H9 (cell line): ENCODE measurements around the gene PTCH1. TPM values are rescaled to one million over a fixed set of nuclear protein-coding genes. Genes with fewer than 3 reads are reported as not detected.

Experiments used
- DNase-seq: peaks from one replicate; pipeline ENCODE4 v3.0.0-alpha.2; 2017
- H2AFZ ChIP-seq: one replicate; pipeline ENCODE4 v1.6.1; 2013; ENCODE audit warnings: mild to moderate bottlenecking, low read length, control low read depth, moderate library complexity
- H2AK5ac ChIP-seq: 2 replicates; pipeline ENCODE4 v1.6.1; 2013; ENCODE audit warnings: low read length, control low read depth, mixed read lengths; ENCODE audit not compliant: insufficient read length
- H2BK120ac ChIP-seq: one replicate; pipeline ENCODE4 v1.6.1; 2013; ENCODE audit warnings: low read depth, mild to moderate bottlenecking, low read length, control low read depth, inconsistent platforms; ENCODE audit not compliant: poor library complexity, severe bottlenecking
- H2BK12ac ChIP-seq: 2 replicates; pipeline ENCODE4 v1.6.1; 2013; ENCODE audit warnings: low read length, control low read depth, mixed read lengths, low read depth; ENCODE audit not compliant: insufficient read length
- H2BK15ac ChIP-seq: 2 replicates; pipeline ENCODE4 v1.6.1; 2013; ENCODE audit warnings: low read depth, low read length, control low read depth
- H2BK20ac ChIP-seq: one replicate; pipeline ENCODE4 v1.6.1; 2013; ENCODE audit warnings: low read depth, mild to moderate bottlenecking, low read length, control low read depth, inconsistent platforms; ENCODE audit not compliant: poor library complexity, severe bottlenecking
- H2BK5ac ChIP-seq: 2 replicates; pipeline ENCODE4 v1.6.1; 2013; ENCODE audit warnings: low read length, control low read depth, mixed read lengths; ENCODE audit not compliant: insufficient read length
- H3K14ac ChIP-seq: 2 replicates; pipeline ENCODE4 v1.6.1; 2013; ENCODE audit warnings: low read length, control low read depth; ENCODE audit not compliant: insufficient read depth
- H3K18ac ChIP-seq: 2 replicates; pipeline ENCODE4 v1.6.1; 2013; ENCODE audit warnings: low read depth, mild to moderate bottlenecking, mixed read lengths, low read length, control low read depth; ENCODE audit not compliant: insufficient read length
- H3K23ac ChIP-seq: 2 replicates; pipeline ENCODE4 v1.6.1; 2013; ENCODE audit warnings: low read length, control low read depth, mixed read lengths, low read depth; ENCODE audit not compliant: insufficient read length
- H3K23me2 ChIP-seq: 2 replicates; pipeline ENCODE4 v1.6.1; 2013; ENCODE audit warnings: low read depth, mild to moderate bottlenecking, mixed read lengths, low read length, control low read depth; ENCODE audit not compliant: insufficient read length, poor library complexity, severe bottlenecking
- H3K27ac ChIP-seq: 2 replicates; pipeline ENCODE4 v1.5.1; 2013; ENCODE audit warnings: low read length, control low read depth, mixed read lengths, low read depth; ENCODE audit not compliant: insufficient read length
- H3K27me3 ChIP-seq: 2 replicates; pipeline ENCODE4 v1.6.1; 2013; ENCODE audit warnings: low read length, control low read depth, inconsistent platforms; ENCODE audit not compliant: insufficient read depth
- H3K4ac ChIP-seq: 2 replicates; pipeline ENCODE4 v1.6.1; 2013; ENCODE audit warnings: low read depth, mild to moderate bottlenecking, control low read depth, inconsistent platforms, low read length, moderate library complexity
- H3K4me1 ChIP-seq: 2 replicates; pipeline ENCODE4 v1.6.1; 2013; ENCODE audit warnings: low read length, control low read depth, inconsistent platforms; ENCODE audit not compliant: insufficient read depth
- H3K4me2 ChIP-seq: 2 replicates; pipeline ENCODE4 v1.6.1; 2013; ENCODE audit warnings: low read length, control low read depth, mixed read lengths; ENCODE audit not compliant: insufficient read length, insufficient read depth
- H3K56ac ChIP-seq: 2 replicates; pipeline ENCODE4 v1.6.1; 2013; ENCODE audit warnings: low read depth, mild to moderate bottlenecking, mixed read lengths, low read length, control low read depth; ENCODE audit not compliant: insufficient read length
- H3K79me1 ChIP-seq: 2 replicates; pipeline ENCODE4 v1.6.1; 2013; ENCODE audit warnings: low read depth, mild to moderate bottlenecking, moderate library complexity, low read length, control low read depth, inconsistent platforms; ENCODE audit not compliant: insufficient read depth, poor library complexity, severe bottlenecking
- H3K79me2 ChIP-seq: 2 replicates; pipeline ENCODE4 v1.6.1; 2013; ENCODE audit warnings: low read length, control low read depth, inconsistent platforms; ENCODE audit not compliant: insufficient read depth
- H3K9ac ChIP-seq: 2 replicates; pipeline ENCODE4 v1.6.1; 2013; ENCODE audit warnings: low read length, control low read depth, mixed read lengths; ENCODE audit not compliant: insufficient read length; ENCODE audit errors: extremely low read depth
- H3K9me3 ChIP-seq: one replicate; pipeline ENCODE4 v1.6.1; 2013; ENCODE audit warnings: low read depth, low read length, inconsistent platforms; ENCODE audit not compliant: control insufficient read depth
- H3T11ph ChIP-seq: one replicate; pipeline ENCODE4 v1.6.1; 2013; ENCODE audit warnings: mild to moderate bottlenecking, low read length, control low read depth, inconsistent platforms
- H4K20me1 ChIP-seq: one replicate; pipeline ENCODE4 v1.6.1; 2013; ENCODE audit not compliant: control insufficient read depth, insufficient read length, insufficient read depth
- H4K5ac ChIP-seq: 2 replicates; pipeline ENCODE4 v1.6.1; 2013; ENCODE audit warnings: low read depth, mild to moderate bottlenecking, mixed read lengths, low read length, control low read depth; ENCODE audit not compliant: insufficient read length
- H4K8ac ChIP-seq: replicated peaks from 2 replicates; pipeline ENCODE4 v1.6.1; 2013; ENCODE audit warnings: low read length, control low read depth, mixed read lengths, low read depth; ENCODE audit not compliant: insufficient read length
- H4K91ac ChIP-seq: 2 replicates; pipeline ENCODE4 v1.6.1; 2013; ENCODE audit warnings: low read depth, mild to moderate bottlenecking, moderate library complexity, mixed read lengths, low read length, control low read depth; ENCODE audit not compliant: insufficient read length
- H3K27ac Mint-ChIP-seq, 3 experiments: 2 replicates in 2 of 3; 3 replicates in 1 of 3; pipeline ENCODE4 v1.8.0; 2020 to 2021; ENCODE audit warnings: mixed read lengths in 3 of 3, mild to moderate bottlenecking in 1 of 3, moderate library complexity in 1 of 3
- H3K27me3 Mint-ChIP-seq: 2 replicates; pipeline ENCODE4 v1.8.0; 2021; ENCODE audit warnings: low read depth, mild to moderate bottlenecking, moderate library complexity, mixed read lengths
- H3K36me3 Mint-ChIP-seq, 3 experiments: 2 replicates in 2 of 3; 3 replicates in 1 of 3; pipeline ENCODE4 v1.8.0; 2020 to 2021; ENCODE audit warnings: low read depth in 3 of 3, mixed read lengths in 3 of 3; ENCODE audit not compliant: insufficient read depth in 1 of 3
- H3K4me1 Mint-ChIP-seq, 2 experiments: 2 replicates each; pipeline ENCODE4 v1.8.0; 2020; ENCODE audit warnings: mixed read lengths in 2 of 2
- H3K4me3 Mint-ChIP-seq, 2 experiments: 2 replicates in 1 of 2; 3 replicates in 1 of 2; pipeline ENCODE4 v1.8.0; 2020 to 2021; ENCODE audit warnings: mild to moderate bottlenecking in 2 of 2, mixed read lengths in 2 of 2, moderate library complexity in 1 of 2
- H3K9me3 Mint-ChIP-seq, 2 experiments: 2 replicates in 1 of 2; 3 replicates in 1 of 2; pipeline ENCODE4 v1.8.0; 2020; ENCODE audit warnings: mild to moderate bottlenecking in 2 of 2, mixed read lengths in 2 of 2, moderate library complexity in 1 of 2
- CTCF ChIP-seq: fragments of 200-600 bp; sonication (generic); conservative IDR thresholded peaks from 3 replicates; pipeline ENCODE4 v1.8.0; 2021; ENCODE audit warnings: antibody characterized with exemption, mild to moderate bottlenecking
- WGBS: extraction: QIAGEN DNeasy Blood & Tissue Kit; methylation state at CpG from one replicate; pipeline ENCODE4 v1.1.7; 2013; ENCODE audit warnings: missing lambda C conversion rate, low lambda C conversion rate, mixed read lengths; ENCODE audit not compliant: insufficient read length; ENCODE audit errors: extremely low coverage; 5-methylcytosine and 5-hydroxymethylcytosine counted together
- total RNA-seq: library from RNA; stranded (reverse); gene quantifications from 2 replicates; pipeline ENCODE4 v1.2.1, GENCODE V29; 2021

Gene PTCH1
- total RNA-seq, 1 experiment from 2014 or later: 9.1 TPM

- H3K27ac Mint-ChIP-seq: peak overlapping the region in 2 of 3 experiments; percentile 79 to 91; a peak in 5 of 7 replicates
- no peak overlapping the region for H2BK120ac ChIP-seq
- H3K4me1 Mint-ChIP-seq: peaks cover 31 to 32% of the 10 kb centered on the region in 2 experiments
- no peak overlapping the region for H3K4ac ChIP-seq
- no peak overlapping the region for H2AK5ac ChIP-seq
- H3K9ac ChIP-seq: no peak overlapping the region
- DNase-seq: no peak
- H3K27ac ChIP-seq: no peak overlapping the region
- no peak overlapping the region for H4K5ac ChIP-seq
- no peak overlapping the region for H2AFZ ChIP-seq
- H2BK20ac ChIP-seq: no peak overlapping the region
- H2BK5ac ChIP-seq: no peak overlapping the region
- peaks cover 53% of the 10 kb centered on the region for H3K27me3 Mint-ChIP-seq
- no peak overlapping the region for H3K14ac ChIP-seq
- H3T11ph ChIP-seq: no peak overlapping the region
- no peaks in the 10 kb centered on the region; a peak in 1 of 5 replicates for H3K9me3 Mint-ChIP-seq
- peak overlapping the region; percentile 69 for H3K4me2 ChIP-seq
- H3K4me3 Mint-ChIP-seq: peak overlapping the region; percentile 63 to 86
- H3K23me2 ChIP-seq: peaks cover 34% of the 10 kb centered on the region
- no peaks in the 10 kb centered on the region for H3K79me1 ChIP-seq
- H3K18ac ChIP-seq: no peak overlapping the region
- H3K79me2 ChIP-seq: no peaks in the 10 kb centered on the region; the same call in 1 of the 2 replicates
- no peaks in the 10 kb centered on the region for H4K20me1 ChIP-seq
- WGBS: no CpG with 5 or more reads among the region's 10 CpGs
- H3K36me3 Mint-ChIP-seq: peaks cover 0 to 8% (median 0%) of the 10 kb centered on the region in 3 experiments; a peak in 3 of 7 replicates
- no peak for TF ChIP-seq CTCF
- H4K8ac ChIP-seq: no peak overlapping the region
- H3K9me3 ChIP-seq: no peaks in the 10 kb centered on the region
- H2BK15ac ChIP-seq: no peak overlapping the region
- H3K4me1 ChIP-seq: no peaks in the 10 kb centered on the region
- H3K23ac ChIP-seq: no peak overlapping the region
- no peaks in the 10 kb centered on the region for H3K27me3 ChIP-seq
- H4K91ac ChIP-seq: no peak overlapping the region
- H3K56ac ChIP-seq: no peak overlapping the region
- H2BK12ac ChIP-seq: no peak overlapping the region
Observed at GRCh38 chr9:95505072-95505716, 11.6 kb downstream of the PTCH1 start.
